HG03342 (cell line): Measurements from ENCODE around the gene SZT2.
"Not testable (repeated sequence)": the region's sequence is repeated elsewhere in the genome, so short reads cannot be mapped to it uniquely, and the experiment has no call there.

Source experiments
- ATAC-seq: cut with Tn5 transposase; IDR thresholded peaks from one replicate; pipeline ENCODE4 v1.9.1; 2021; ENCODE audit warnings: mild to moderate bottlenecking, moderate library complexity; ENCODE audit not compliant: unreplicated experiment

Gene SZT2

GRCh38 chr1:43452789-43453441, 63.2 kb downstream of the SZT2 start:
- ATAC-seq, result no peak

GRCh38 chr1:43453442-43454269, 64.0 kb downstream of the SZT2 start, which contains the start of gene HYI:
HYI (minus strand) TSS chr1:43453931; CDS start chr1:43453793, 138 bp downstream.
- ATAC-seq, result peak; percentile 42

GRCh38 chr1:43454270-43455011, 64.7 kb downstream of the SZT2 start:
- ATAC-seq, result peak; percentile 79

- ATAC-seq, result no peak
Observed at GRCh38 chr1:43455213-43455889, 65.7 kb downstream of the SZT2 start.

- not testable (repeated sequence) for ATAC-seq
Observed at GRCh38 chr1:43458379-43458778, 68.7 kb downstream of the SZT2 start.

- no peak for ATAC-seq
Observed at GRCh38 chr1:43460988-43461693, 71.4 kb downstream of the SZT2 start.

GRCh38 chr1:43463479-43463878, 73.8 kb downstream of the SZT2 start:
- no peak for ATAC-seq

- no peak for ATAC-seq
Observed at GRCh38 chr1:43464681-43465504, 75.2 kb downstream of the SZT2 start.

GRCh38 chr1:43465505-43466067, 75.9 kb downstream of the SZT2 start:
- no peak for ATAC-seq

GRCh38 chr1:43466403-43466802, 76.7 kb downstream of the SZT2 start:
- ATAC-seq, result no peak

GRCh38 chr1:43468414-43468813, 78.7 kb downstream of the SZT2 start:
- ATAC-seq, result no peak

GRCh38 chr1:43469932-43470331, 80.2 kb downstream of the SZT2 start:
- no peak for ATAC-seq

GRCh38 chr1:43472087-43472462, 82.4 kb downstream of the SZT2 start:
- no peak for ATAC-seq

GRCh38 chr1:43472463-43473151, 82.9 kb downstream of the SZT2 start:
- not testable (repeated sequence) for ATAC-seq

GRCh38 chr1:43473463-43473862, 83.8 kb downstream of the SZT2 start:
- ATAC-seq, result no peak

- ATAC-seq, result not testable (repeated sequence)
Observed at GRCh38 chr1:43475611-43476401, 86.1 kb downstream of the SZT2 start.

GRCh38 chr1:43477716-43478115, 88.0 kb downstream of the SZT2 start:
- ATAC-seq, result no peak

- no peak for ATAC-seq
Observed at GRCh38 chr1:43479414-43479813, 89.7 kb downstream of the SZT2 start.
